ENCODE measurements around the gene COL4A4. TPM values are rescaled to one million over a fixed set of nuclear protein-coding genes. Genes with fewer than 3 reads are reported as not detected.

COL4A4 gene
- total and polyA plus RNA-seq, 2 of the 13 experiments (the other 11 are each of a cell fraction or from before 2014, with no cell fraction given), result not detected

GRCh38 chr2:227154986-227155774, 8.8 kb downstream of the COL4A4 start (continued):
- TF ChIP-seq ZBTB40 (IDR thresholded peaks at IDR 0.05), result no peak
- TF ChIP-seq ZBTB40 (CRISPR knock-in tag; IDR thresholded peaks at IDR 0.05), result no peak
- TF ChIP-seq ATF2 (CRISPR knock-in tag; IDR thresholded peaks at IDR 0.05), result no peak
- no peak for TF ChIP-seq ZNF598 (CRISPR knock-in tag; IDR thresholded peaks at IDR 0.05; ENCODE audit: borderline replicate concordance)
- no peak for TF ChIP-seq SRY (CRISPR knock-in tag; IDR thresholded peaks at IDR 0.05)
- no peak for TF ChIP-seq ZNF781 (CRISPR knock-in tag; IDR thresholded peaks at IDR 0.05; ENCODE audit: borderline replicate concordance, not compliant biosample characterization)
- TF ChIP-seq TAF15 (IDR thresholded peaks at IDR 0.05; ENCODE audit: low read depth, low read length, poor library complexity, severe bottlenecking), result no peak
- TF ChIP-seq ZNF276 (CRISPR knock-in tag; IDR thresholded peaks at IDR 0.05; ENCODE audit: low read depth), result no peak
- no peak for TF ChIP-seq STAT6 (CRISPR knock-in tag; IDR thresholded peaks at IDR 0.05; ENCODE audit: borderline replicate concordance)
- TF ChIP-seq JDP2 (CRISPR knock-in tag; IDR thresholded peaks at IDR 0.05; ENCODE audit: borderline replicate concordance), result no peak
- TF ChIP-seq IRF1 (CRISPR knock-in tag; IDR thresholded peaks at IDR 0.05; ENCODE audit: low read depth), result no peak

Measured in HepG2 (cell line).